K562 (cell line): ENCODE results near the gene AFG1L. TPM values are rescaled to one million over a fixed set of nuclear protein-coding genes. Genes with fewer than 3 reads are reported as not detected.

Source experiments
- BCOR ChIP-seq: fragments of 450-650 bp; IDR thresholded peaks from 2 replicates; pipeline ENCODE4 v1.6.1; 2016
- CCNT2 ChIP-seq: IDR thresholded peaks from 2 replicates; pipeline ENCODE4 v1.6.1; 2011; ENCODE audit warnings: borderline replicate concordance, low read depth, mild to moderate bottlenecking, moderate library complexity, mixed read lengths, low read length; ENCODE audit not compliant: insufficient read length; ENCODE audit errors: extremely low read depth
- CREB3 ChIP-seq: fragments of 450-650 bp; conservative IDR thresholded peaks from 2 replicates; pipeline ENCODE4 v1.6.1; 2016; ENCODE audit warnings: missing genetic modification characterization, low read depth, mild to moderate bottlenecking, missing compliant biosample characterization, moderate library complexity
- CTBP1 ChIP-seq: fragments of 450-650 bp; IDR thresholded peaks from 2 replicates; pipeline ENCODE4 v1.6.1; 2016; ENCODE audit warnings: borderline replicate concordance
- ERF ChIP-seq: fragments of 450-650 bp; formaldehyde crosslinking; IDR thresholded peaks from 2 replicates; pipeline ENCODE4 v1.4.0; 2020; ENCODE audit warnings: mild to moderate bottlenecking, mixed read lengths
- FOXM1 ChIP-seq, 2 experiments: fragments of 450-650 bp in 1 of 2; sonication (generic) in 1 of 2; formaldehyde crosslinking in 1 of 2; IDR thresholded peaks; 2 replicates each; pipeline versions ENCODE4 v1.6.1 to v1.9.0; 2017 to 2022; ENCODE audit warnings: low read depth in 2 of 2, mild to moderate bottlenecking in 2 of 2, missing genetic modification reagents in 1 of 2, moderate library complexity in 1 of 2
- HDAC1 ChIP-seq, 2 experiments: fragments of 450-650 bp; IDR thresholded peaks; 2 replicates each; pipeline ENCODE4 v1.6.1; 2016 to 2017; ENCODE audit warnings: inconsistent platforms in 1 of 2, mild to moderate bottlenecking in 1 of 2, moderate library complexity in 1 of 2
- MNT ChIP-seq, 2 experiments: fragments of 450-650 bp; conservative IDR thresholded peaks; 2 replicates each; pipeline ENCODE4 v1.6.1; 2017; ENCODE audit warnings: mild to moderate bottlenecking in 2 of 2, moderate library complexity in 2 of 2
- NCOA2 ChIP-seq, 2 experiments: fragments of 450-650 bp; IDR thresholded peaks; 2 replicates each; pipeline ENCODE4 v1.6.1; 2018; ENCODE audit warnings: mild to moderate bottlenecking in 2 of 2, moderate library complexity in 1 of 2; ENCODE audit not compliant: partially characterized antibody in 2 of 2
- NR4A1 ChIP-seq, 2 experiments: fragments of 250-450 bp in 1 of 2; fragments of 450-650 bp in 1 of 2; sonication (Bioruptor Pico) in 1 of 2; IDR thresholded peaks; 2 replicates each; pipeline versions ENCODE4 v1.4.0 to v1.6.1; 2016 to 2020; ENCODE audit warnings: mild to moderate bottlenecking in 2 of 2, missing compliant biosample characterization in 1 of 2, missing genetic modification characterization in 1 of 2, moderate library complexity in 1 of 2
- PBX2 ChIP-seq, 2 experiments: IDR thresholded peaks in 1 of 2; conservative IDR thresholded peaks in 1 of 2; 2 replicates each; pipeline ENCODE4 v1.6.1; 2016; ENCODE audit warnings: low read depth in 2 of 2, mild to moderate bottlenecking in 1 of 2, missing compliant biosample characterization in 1 of 2, missing genetic modification characterization in 1 of 2, moderate library complexity in 1 of 2
- SMAD4 ChIP-seq: fragments of 250-450 bp; sonication (Bioruptor Pico); conservative IDR thresholded peaks from 2 replicates; pipeline ENCODE4 v1.8.0; 2021; ENCODE audit warnings: inconsistent platforms, mild to moderate bottlenecking, moderate library complexity
- SMARCA4 ChIP-seq: fragments of 450-650 bp; IDR thresholded peaks from 2 replicates; pipeline ENCODE4 v1.6.1; 2016
- TAL1 ChIP-seq: fragments of 450-650 bp; IDR thresholded peaks from 2 replicates; pipeline ENCODE4 v1.6.1; 2016; ENCODE audit warnings: mild to moderate bottlenecking
- THRA ChIP-seq: fragments of 450-650 bp; IDR thresholded peaks from 2 replicates; pipeline ENCODE4 v1.6.1; 2017; ENCODE audit warnings: mild to moderate bottlenecking, moderate library complexity
- ZC3H4 ChIP-seq: sonication (generic); formaldehyde crosslinking; IDR thresholded peaks from 2 replicates; pipeline ENCODE4 v1.9.0; 2021; ENCODE audit warnings: missing genetic modification reagents, borderline replicate concordance
- ZNF197 ChIP-seq: fragments of 200-800 bp; sonication (Bioruptor generic); IDR thresholded peaks from 2 replicates; pipeline ENCODE4 v1.6.1; 2016; ENCODE audit warnings: low read depth, missing genetic modification characterization, missing compliant biosample characterization
- ZNF282 ChIP-seq: sonication (generic); formaldehyde crosslinking; IDR thresholded peaks from 2 replicates; pipeline ENCODE4 v1.8.1; 2023; ENCODE audit warnings: missing genetic modification reagents
- ZNF311 ChIP-seq: fragments of 250-450 bp; sonication (Bioruptor Pico); IDR thresholded peaks from 2 replicates; pipeline ENCODE4 v1.4.0; 2020; ENCODE audit warnings: mild to moderate bottlenecking, moderate library complexity
- ZNF347 ChIP-seq: fragments of 450-650 bp; formaldehyde crosslinking; IDR thresholded peaks from 2 replicates; pipeline ENCODE4 v1.4.0; 2020; ENCODE audit warnings: low read depth, mild to moderate bottlenecking, moderate library complexity
- ZNF41 ChIP-seq: fragments of 250-450 bp; sonication (Bioruptor Pico); conservative IDR thresholded peaks from 2 replicates; pipeline ENCODE4 v1.4.0; 2020; ENCODE audit warnings: mild to moderate bottlenecking
- polyA plus RNA-seq, 8 experiments: library from polyadenylated mRNA; depleted of rRNA in 4 of 8; stranded (reverse) in 5 of 8; unstranded in 3 of 8; fragments of >200 nt; fragmentation: Nextera tagmentation in 2 of 8; fragmentation: Illumina TruSeq in 1 of 8; extraction: Ambion mirVana in 2 of 8; extraction: Trizol in 1 of 8; gene quantifications; 2 replicates each; pipeline versions ENCODE4 v1.2.1 to v1.2.3, GENCODE V29; 2011 to 2014; ENCODE audit warnings: inconsistent platforms in 1 of 8, missing spikeins in 1 of 8
- total RNA-seq, 7 experiments: library from RNA; depleted of rRNA in 6 of 7; stranded (reverse); fragments of >200 nt in 6 of 7; fragmentation: Illumina TruSeq in 2 of 7; extraction: Trizol in 2 of 7; gene quantifications; 2 replicates each; pipeline versions ENCODE4 v1.2.1 to v1.2.3, GENCODE V29; 2011 to 2021; ENCODE audit warnings: low replicate concordance in 1 of 7

AFG1L gene
- total and polyA plus RNA-seq, 9 of the 15 experiments (the other 6 are each of a cell fraction or from before 2014, with no cell fraction given), result 2.2 to 15.5 (median 5.8) TPM

GRCh38 chr6:108562503-108562993 is 267.7 kb downstream of the AFG1L start (continued):
- TF ChIP-seq FOXM1 (IDR thresholded peaks at IDR 0.05; ENCODE audit: low read depth), result peak; percentile 38; the same call in 1 of the 2 replicates
- no peak for TF ChIP-seq FOXM1 (CRISPR knock-in tag; IDR thresholded peaks at IDR 0.05; ENCODE audit: low read depth)
- no peak for TF ChIP-seq ZNF197
- TF ChIP-seq ZNF41, result 0 out of 2 replicates have a peak, but pooled peaks have one; percentile 47
- TF ChIP-seq ERF (CRISPR knock-in tag), result 0 out of 2 replicates have a peak, but pooled peaks have one; percentile 35
- TF ChIP-seq SMARCA4, result peak; percentile 79
- peak; percentile 82 for TF ChIP-seq SMAD4 (CRISPR knock-in tag)
- no peak for TF ChIP-seq ZNF311 (CRISPR knock-in tag)
- peak; percentile 76 for TF ChIP-seq TAL1
- peak in 1 of 2 experiments; percentile 55; a peak in 1 of 4 replicates for TF ChIP-seq HDAC1 (IDR thresholded peaks at IDR 0.05)
- no peak for TF ChIP-seq ZNF347 (CRISPR knock-in tag)
- no peak for TF ChIP-seq PBX2 (CRISPR knock-in tag; IDR thresholded peaks at IDR 0.05; ENCODE audit: low read depth)
- TF ChIP-seq PBX2 (tag; conservative IDR thresholded peaks at IDR 0.05; ENCODE audit: low read depth), result peak; percentile 53; the same call in 1 of the 2 replicates
- peak; percentile 53 to 70; a peak in 3 of 4 replicates for TF ChIP-seq MNT (conservative IDR thresholded peaks at IDR 0.05)
- no peak for TF ChIP-seq NR4A1 (CRISPR knock-in tag; IDR thresholded peaks at IDR 0.05)
- peak; percentile 58 for TF ChIP-seq NR4A1 (tag; IDR thresholded peaks at IDR 0.05)
- peak; percentile 93 for TF ChIP-seq CTBP1
- TF ChIP-seq CCNT2, result peak; percentile 61
- no peak for TF ChIP-seq ZNF282
- TF ChIP-seq THRA, result no peak
- no peak for TF ChIP-seq NCOA2 (IDR thresholded peaks at IDR 0.05; ENCODE audit: partially characterized antibody in 2 of 2)
- no peak for TF ChIP-seq ZC3H4 (CRISPR knock-in tag)
- TF ChIP-seq BCOR, result peak; percentile 77; the same call in 1 of the 2 replicates
- TF ChIP-seq CREB3 (tag), result peak; percentile 45; the same call in 1 of the 2 replicates
